OCI-LY1 (cell line): ENCODE data around the gene TIMP3.

Source experiments
- H2AFZ ChIP-seq: fragments of 200-600 bp; sonication (generic), shearing (Covaris generic); 2 replicates; pipeline ENCODE4 v1.6.0; 2014; ENCODE audit warnings: antibody characterized with exemption, mild to moderate bottlenecking, low read length
- H3F3A ChIP-seq: fragments of 200-600 bp; sonication (generic), shearing (Covaris generic); 2 replicates; pipeline ENCODE4 v1.6.0; 2014; ENCODE audit warnings: mild to moderate bottlenecking, antibody characterized with exemption, low read length, moderate library complexity; ENCODE audit not compliant: insufficient read depth
- H3K27ac ChIP-seq: fragments of 200-600 bp; sonication (generic); 2 replicates; pipeline ENCODE4 v1.5.1; 2014; ENCODE audit warnings: low read length, mixed run types, mild to moderate bottlenecking, low read depth; ENCODE audit not compliant: poor library complexity, severe bottlenecking
- H3K27me3 ChIP-seq: fragments of 200-600 bp; sonication (generic); 2 replicates; pipeline ENCODE4 v1.6.0; 2014; ENCODE audit warnings: antibody characterized with exemption, mild to moderate bottlenecking, low read length, moderate library complexity; ENCODE audit not compliant: insufficient read depth
- H3K36me3 ChIP-seq: fragments of 200-600 bp; sonication (generic); 2 replicates; pipeline ENCODE4 v1.6.1; 2014; ENCODE audit warnings: mild to moderate bottlenecking, antibody characterized with exemption, low read length, moderate library complexity, mixed read lengths; ENCODE audit not compliant: insufficient read depth
- H3K4me1 ChIP-seq: fragments of 200-600 bp; sonication (generic); 2 replicates; pipeline ENCODE4 v1.5.1; 2014; ENCODE audit warnings: mild to moderate bottlenecking, low read length, moderate library complexity; ENCODE audit not compliant: insufficient read depth, severe bottlenecking
- H3K4me2 ChIP-seq: fragments of 200-600 bp; sonication (generic), shearing (Covaris generic); 2 replicates; pipeline ENCODE4 v1.6.1; 2014; ENCODE audit warnings: low read length
- H3K4me3 ChIP-seq: fragments of 200-600 bp; sonication (generic); 2 replicates; pipeline ENCODE4 v1.5.1; 2014; ENCODE audit warnings: low read length, low read depth, mild to moderate bottlenecking, mixed read lengths; ENCODE audit not compliant: poor library complexity, severe bottlenecking
- H3K79me2 ChIP-seq: fragments of 200-600 bp; shearing (Covaris generic); 2 replicates; pipeline ENCODE4 v1.6.1; 2016; ENCODE audit warnings: mixed run types, low read length, mixed read lengths; ENCODE audit not compliant: insufficient read depth
- H3K9ac ChIP-seq: fragments of 200-600 bp; sonication (generic), shearing (Covaris generic); 2 replicates; pipeline ENCODE4 v1.6.1; 2014; ENCODE audit warnings: mild to moderate bottlenecking, low read length, mixed read lengths
- H3K9me2 ChIP-seq: fragments of 200-600 bp; sonication (generic), shearing (Covaris generic); 2 replicates; pipeline ENCODE4 v1.6.1; 2014; ENCODE audit warnings: low read depth, mild to moderate bottlenecking, low read length, mixed read lengths
- H3K9me3 ChIP-seq: fragments of 200-600 bp; shearing (Covaris generic); 2 replicates; pipeline ENCODE4 v1.6.1; 2014; ENCODE audit warnings: low read length, mixed read lengths
- H4K20me1 ChIP-seq: fragments of 200-600 bp; sonication (generic), shearing (Covaris generic); 2 replicates; pipeline ENCODE4 v1.6.0; 2016; ENCODE audit warnings: mild to moderate bottlenecking, low read length; ENCODE audit not compliant: insufficient read depth
- CTCF ChIP-seq: fragments of 200-600 bp; sonication (generic), shearing (Covaris generic); IDR thresholded peaks from 2 replicates; pipeline ENCODE4 v1.5.1; 2017; ENCODE audit warnings: mild to moderate bottlenecking, antibody characterized with exemption, low read length, moderate library complexity, mixed read lengths
- EZH2 ChIP-seq: fragments of 200-600 bp; sonication (generic), shearing (Covaris generic); IDR thresholded peaks from 2 replicates; pipeline ENCODE4 v1.8.0; 2017; ENCODE audit warnings: borderline replicate concordance, mixed run types, mild to moderate bottlenecking, antibody characterized with exemption, low read length, moderate library complexity, mixed read lengths

Gene TIMP3

GRCh38 chr22:32882360-32882755 lies 80.9 kb downstream of the TIMP3 start:
- H3K9me3 ChIP-seq: no peaks in the 10 kb centered on the region
- H4K20me1 ChIP-seq: no peaks in the 10 kb centered on the region
- TF ChIP-seq CTCF: no peak
- no peak for TF ChIP-seq EZH2
- no peak overlapping the region for H3K4me2 ChIP-seq
- H3K9me2 ChIP-seq: no peaks in the 10 kb centered on the region
- H3K4me1 ChIP-seq: no peaks in the 10 kb centered on the region
- no peaks in the 10 kb centered on the region for H3K27me3 ChIP-seq
- no peak overlapping the region for H3K9ac ChIP-seq
- H3K4me3 ChIP-seq: no peak overlapping the region
- H3K27ac ChIP-seq: no peak overlapping the region
- no peaks in the 10 kb centered on the region for H3F3A ChIP-seq
- H2AFZ ChIP-seq: no peak overlapping the region
- no peaks in the 10 kb centered on the region for H3K36me3 ChIP-seq
- no peaks in the 10 kb centered on the region for H3K79me2 ChIP-seq

- Histone ChIP-seq H4K20me1 (no peaks in the 10 kb centered on the region), H3K4me3 (no peak overlapping the region), H3K27me3 (no peaks in the 10 kb centered on the region), H3F3A (no peaks in the 10 kb centered on the region), H3K4me1 (no peaks in the 10 kb centered on the region), H3K9me3 (no peaks in the 10 kb centered on the region), H3K36me3 (no peaks in the 10 kb centered on the region), H3K4me2 (no peak overlapping the region), H2AFZ (no peak overlapping the region), H3K9me2 (no peaks in the 10 kb centered on the region), H3K79me2 (no peaks in the 10 kb centered on the region), H3K27ac (no peak overlapping the region), H3K9ac (no peak overlapping the region)
- TF ChIP-seq EZH2: no peak
- no peak for TF ChIP-seq CTCF
Observed at GRCh38 chr22:32882774-32883530, 81.4 kb downstream of the TIMP3 start.

GRCh38 chr22:32887324-32887980 lies 85.9 kb downstream of the TIMP3 start:
- Histone ChIP-seq H3K27me3 (no peaks in the 10 kb centered on the region), H3K79me2 (no peaks in the 10 kb centered on the region), H3K27ac (no peak overlapping the region), H3K36me3 (no peaks in the 10 kb centered on the region), H3K9me3 (no peaks in the 10 kb centered on the region), H3K4me2 (no peak overlapping the region), H4K20me1 (no peaks in the 10 kb centered on the region), H3F3A (no peaks in the 10 kb centered on the region), H3K9ac (no peak overlapping the region), H3K9me2 (no peaks in the 10 kb centered on the region), H2AFZ (no peak overlapping the region), H3K4me3 (no peak overlapping the region), H3K4me1 (no peaks in the 10 kb centered on the region)
- TF ChIP-seq EZH2 (no peak), CTCF (no peak)
